Stimulated activated naive CD4-positive, alpha-beta T cell (primary cell): ENCODE measurements around the gene ZNHIT3.
"Not testable (repeated sequence)": the region's sequence is repeated elsewhere in the genome, so short reads cannot be mapped to it uniquely, and the experiment has no call there.

ENCODE experiments used
- DNase-seq, 6 experiments: peaks; one replicate each; lab custom pipeline; 2025; lab: John Stamatoyannopoulos, UW

ZNHIT3 gene

DNA sequence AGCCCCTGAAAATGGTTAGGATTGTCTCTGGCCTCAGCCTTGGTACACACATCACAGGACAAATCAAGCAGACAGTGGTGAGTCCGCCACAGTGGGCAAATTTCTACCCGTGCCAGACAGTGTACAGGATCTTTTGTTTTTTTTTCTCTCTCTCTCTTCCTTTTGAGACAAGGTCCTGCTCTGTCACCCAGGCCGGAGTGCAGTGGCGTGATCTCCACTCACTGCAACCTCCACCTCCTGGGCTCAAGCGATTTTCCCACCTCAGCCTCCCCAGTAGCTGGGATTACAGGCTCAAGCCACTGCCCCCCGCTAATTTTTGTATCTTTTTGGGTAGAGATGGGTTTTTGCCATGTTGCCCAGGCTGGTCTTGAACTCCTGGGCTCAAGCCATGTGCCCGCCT, 2.5 kb upstream of the ZNHIT3 start:
- not testable (repeated sequence) for DNase-seq

DNA sequence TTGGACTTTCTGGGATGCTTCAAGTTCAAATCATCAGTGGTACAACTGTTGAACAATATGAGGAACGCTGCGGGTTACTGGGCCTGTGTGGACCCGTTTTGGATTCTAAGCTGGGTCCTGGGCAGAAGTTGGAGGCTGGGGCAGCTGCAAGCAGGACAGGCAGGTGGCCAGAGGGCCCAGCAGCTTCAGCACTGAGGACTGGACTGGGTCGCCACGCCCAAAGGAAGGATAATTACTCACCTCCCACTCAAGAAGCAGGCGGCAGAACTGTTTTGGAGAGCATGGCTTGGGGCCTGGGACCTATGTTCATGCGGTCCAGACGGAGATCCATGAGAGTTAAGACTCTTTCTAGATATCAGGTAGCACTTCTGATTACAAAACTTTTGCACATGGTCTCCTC, 1.5 kb upstream of the ZNHIT3 start:
- DNase-seq = no peak

DNA sequence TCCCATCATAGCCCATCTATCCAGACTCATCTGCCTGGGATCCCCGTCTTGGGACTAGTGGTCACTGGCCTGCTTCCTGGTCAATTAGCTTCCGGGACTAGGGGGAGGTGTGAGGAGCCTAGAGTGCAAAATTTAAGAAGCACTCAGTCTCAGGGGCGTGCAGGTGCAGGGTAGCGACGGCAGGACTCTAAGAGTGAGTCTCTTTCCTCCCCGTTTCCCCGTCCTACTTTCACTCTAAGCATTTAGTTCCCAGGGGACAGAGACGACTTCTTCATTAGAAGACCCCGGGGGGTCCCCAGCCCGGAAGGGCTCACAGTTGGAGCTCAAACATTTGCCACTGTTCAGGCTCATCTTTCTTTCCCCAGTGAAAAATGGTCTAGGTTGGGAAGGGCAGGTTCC, 677 bp upstream of the ZNHIT3 start:
- DNase-seq = no peak

DNA sequence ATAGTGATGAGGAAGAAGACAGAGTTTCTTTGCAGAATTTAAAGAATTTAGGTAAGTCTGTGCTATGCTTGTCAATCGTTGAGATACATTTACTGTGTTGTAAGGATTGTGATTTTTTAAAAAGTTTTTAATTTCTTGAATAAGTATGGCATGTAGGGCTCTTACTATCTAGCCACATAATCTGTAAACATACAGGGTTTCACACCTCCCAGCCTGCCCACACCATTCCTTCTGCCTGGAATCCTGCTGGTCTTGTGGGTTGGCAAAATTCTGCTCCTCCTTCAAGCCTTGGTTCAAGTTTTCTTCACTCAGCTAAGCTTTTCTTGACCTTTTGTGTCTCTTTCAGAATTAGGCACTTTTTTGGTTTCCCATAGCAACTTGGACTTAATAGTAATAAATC, 7.5 kb downstream of the ZNHIT3 start:
- DNase-seq = no peak

DNA sequence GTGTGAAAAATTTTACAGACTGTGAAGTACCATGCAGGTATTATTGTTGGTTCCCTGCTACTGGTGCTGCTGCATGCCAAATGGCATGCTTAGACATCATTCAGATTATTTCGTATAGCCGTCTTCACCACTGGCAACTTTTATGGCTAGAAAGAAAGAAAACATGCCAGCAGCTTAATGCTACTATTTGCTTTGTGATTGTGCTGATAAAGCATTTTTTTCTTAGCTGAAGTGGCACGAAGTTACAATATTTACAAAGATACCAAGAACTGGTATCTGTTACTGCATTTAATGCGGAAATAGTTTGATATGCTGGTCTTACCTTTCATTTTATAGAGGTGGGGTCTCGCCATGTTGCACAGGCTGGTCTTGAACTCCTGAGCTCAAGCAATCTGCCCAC, 8.2 kb downstream of the ZNHIT3 start:
- no peak for DNase-seq

DNA sequence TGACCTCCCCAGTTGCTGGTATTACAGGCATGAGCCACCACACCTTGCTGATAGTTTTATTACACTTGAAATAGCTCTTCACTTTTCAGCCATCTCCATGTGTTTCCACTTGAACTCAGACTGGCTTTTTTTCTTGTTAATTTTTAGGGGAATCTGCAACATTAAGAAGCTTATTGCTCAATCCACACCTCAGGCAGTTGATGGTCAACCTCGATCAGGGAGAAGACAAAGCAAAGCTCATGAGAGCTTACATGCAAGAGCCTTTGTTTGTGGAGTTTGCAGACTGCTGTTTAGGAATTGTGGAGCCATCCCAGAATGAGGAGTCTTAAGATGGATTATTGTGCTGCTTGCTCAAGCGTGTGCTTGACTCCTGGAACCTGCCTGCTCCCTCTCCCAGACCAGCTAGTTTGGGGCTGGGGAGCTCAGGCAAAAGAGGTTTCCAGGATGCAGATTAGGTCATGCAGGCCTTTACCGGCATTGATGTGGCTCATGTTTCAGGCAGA, 8.6 kb downstream of the ZNHIT3 start:
- no peak for DNase-seq

DNA sequence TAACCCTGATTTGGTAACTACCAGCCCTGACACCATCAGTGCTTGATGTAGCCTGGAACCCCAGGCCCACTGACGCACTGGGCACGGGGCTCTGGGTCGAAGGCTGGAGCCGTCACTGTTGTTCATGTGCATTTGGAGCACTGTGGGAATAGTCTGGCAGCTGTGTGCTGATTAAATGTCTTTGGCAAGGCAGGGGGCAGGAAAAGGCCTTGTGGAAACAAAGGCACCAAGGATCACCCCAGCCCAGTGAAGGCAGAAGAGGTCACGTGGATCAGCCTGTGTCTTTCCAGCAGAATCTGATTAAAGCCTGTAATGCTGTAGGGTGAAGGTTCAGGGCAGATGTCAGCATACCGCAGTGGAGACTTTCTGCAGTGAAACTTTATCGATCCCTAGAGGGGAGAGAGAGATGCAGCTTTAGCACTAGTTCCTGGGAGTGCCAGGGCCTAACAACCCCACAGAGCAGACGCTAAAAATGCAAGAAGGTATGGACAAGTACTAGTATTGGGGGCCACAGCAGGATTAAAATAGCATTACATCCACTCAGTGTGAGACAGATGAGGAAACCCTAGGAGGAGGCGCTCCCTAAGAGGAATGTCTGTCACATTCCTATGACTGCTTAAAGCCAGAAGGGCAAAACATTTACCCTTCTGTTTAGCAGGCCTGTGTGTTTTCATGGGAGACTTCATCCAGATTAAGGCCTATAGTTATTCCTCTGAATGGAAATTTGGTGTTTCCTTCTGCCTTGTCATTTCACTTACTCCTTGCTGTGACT, 9.7 kb downstream of the ZNHIT3 start:
- DNase-seq = no peak

DNA sequence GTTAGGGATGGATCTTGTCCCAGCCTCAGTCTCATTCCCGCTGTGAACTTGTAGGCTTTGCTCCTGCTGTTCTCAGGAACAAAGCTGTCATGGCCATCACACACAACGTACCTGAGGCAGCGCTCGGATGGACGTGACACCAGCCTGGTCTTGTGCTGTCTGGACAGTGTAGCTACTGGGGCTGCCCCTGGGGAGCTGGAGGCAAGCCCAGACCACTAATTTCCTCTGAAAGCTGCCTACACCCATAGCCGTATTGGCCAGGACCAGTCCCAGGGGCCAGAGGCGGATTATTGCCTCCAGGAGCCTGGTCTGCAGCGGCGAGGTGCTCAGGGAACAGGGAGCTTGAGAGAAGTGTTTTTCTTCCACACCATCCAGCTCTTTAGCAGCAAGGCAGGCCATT, 11.7 kb downstream of the ZNHIT3 start:
- DNase-seq = no peak

DNA sequence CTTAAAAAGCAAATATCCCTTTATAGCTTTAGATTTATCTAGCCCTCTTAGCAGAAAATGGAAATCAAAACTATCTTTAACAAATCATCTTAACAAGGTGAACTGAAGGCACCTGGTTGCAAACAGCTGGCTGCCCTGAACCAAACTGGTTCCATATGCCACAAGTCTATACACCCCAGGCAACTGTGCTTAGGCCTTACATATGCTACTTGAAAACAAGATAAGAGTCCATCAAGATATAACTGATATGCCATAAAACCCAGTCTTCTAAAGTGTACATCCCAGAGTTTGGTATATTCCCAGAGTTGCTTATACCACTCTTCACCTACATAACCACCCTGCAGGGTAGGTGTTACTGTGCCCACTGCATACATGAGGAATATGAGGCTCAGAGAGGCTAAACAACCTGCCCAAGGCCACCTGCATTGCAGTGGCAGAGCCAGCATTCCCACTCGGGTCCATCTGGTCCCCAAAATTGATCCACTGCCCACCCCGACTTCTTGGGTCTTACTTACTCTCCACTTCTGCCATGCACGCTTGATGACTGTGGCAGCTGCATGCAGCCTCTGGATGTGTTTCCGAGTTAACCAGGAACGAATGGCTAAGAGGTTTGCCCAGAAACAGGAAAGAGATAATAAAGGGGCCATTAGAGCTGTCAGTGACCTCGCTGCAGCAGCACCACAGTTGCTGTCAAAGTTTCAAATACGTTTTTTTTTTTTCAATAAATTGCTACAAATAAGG, 12.2 kb downstream of the ZNHIT3 start:
- DNase-seq = no peak

DNA sequence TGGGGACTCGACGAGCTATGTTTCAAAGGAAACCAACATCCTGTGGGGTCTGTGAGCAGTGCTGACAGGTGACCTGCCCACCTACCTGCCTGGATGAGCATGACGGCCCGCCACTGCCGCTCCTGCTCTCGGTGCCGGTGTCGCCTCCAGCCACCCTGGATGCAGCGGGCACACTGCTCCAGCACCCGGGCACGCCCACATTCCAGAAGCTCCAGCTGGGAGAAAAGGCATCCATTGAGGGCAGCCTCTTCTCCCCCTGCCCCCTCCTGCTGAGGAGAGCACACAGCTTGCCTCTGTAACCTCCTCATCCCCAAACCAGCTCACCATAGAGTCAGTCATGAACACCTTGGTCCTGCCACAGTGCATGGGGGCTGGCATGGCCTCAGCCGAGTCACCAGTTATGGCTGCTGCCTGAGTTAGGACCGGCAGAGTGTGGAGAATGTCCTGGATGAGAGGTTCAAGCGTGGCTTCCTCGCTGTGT, 14.3 kb downstream of the ZNHIT3 start:
- DNase-seq = no peak

DNA sequence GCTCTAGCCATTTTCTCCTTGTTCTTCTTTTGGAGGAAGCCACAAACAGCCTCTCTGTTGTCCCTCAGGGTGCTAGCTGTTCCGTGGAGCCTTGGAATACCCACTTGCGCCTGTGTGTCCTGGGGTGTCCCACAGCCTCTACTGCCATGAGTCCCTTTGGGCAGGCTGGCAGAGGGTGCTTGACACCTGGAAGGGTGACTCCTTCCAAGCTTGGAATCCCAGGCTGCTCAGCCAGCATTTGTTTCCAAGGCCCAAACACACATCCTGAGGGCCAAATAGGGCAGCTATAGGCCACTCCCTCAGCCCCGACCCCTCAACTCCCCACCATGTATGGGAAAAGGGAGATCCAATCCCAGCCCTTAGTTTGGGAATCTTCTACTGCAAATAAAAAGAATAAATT, 14.9 kb downstream of the ZNHIT3 start:
- no peak for DNase-seq

DNA sequence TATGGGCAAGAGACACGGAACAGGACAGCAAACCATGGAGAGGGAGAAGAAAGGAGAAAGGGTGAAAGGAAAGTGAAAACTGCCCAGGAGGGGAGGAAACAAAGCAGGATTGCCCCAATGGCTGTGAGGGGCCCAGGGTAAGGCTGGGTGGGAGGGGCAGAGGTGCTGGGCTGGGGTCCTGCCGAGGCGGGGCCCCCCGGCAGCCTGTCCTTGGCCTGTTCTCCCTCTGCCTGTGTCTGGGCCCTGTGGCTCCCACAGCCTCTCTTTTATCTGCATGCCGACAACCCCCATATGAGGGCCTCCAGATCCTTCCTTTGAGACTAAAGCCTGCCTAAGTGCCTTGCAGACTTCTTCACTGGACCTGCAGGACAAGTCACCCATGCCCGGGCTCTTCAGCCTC, 15.5 kb downstream of the ZNHIT3 start:
- DNase-seq = no peak

DNA sequence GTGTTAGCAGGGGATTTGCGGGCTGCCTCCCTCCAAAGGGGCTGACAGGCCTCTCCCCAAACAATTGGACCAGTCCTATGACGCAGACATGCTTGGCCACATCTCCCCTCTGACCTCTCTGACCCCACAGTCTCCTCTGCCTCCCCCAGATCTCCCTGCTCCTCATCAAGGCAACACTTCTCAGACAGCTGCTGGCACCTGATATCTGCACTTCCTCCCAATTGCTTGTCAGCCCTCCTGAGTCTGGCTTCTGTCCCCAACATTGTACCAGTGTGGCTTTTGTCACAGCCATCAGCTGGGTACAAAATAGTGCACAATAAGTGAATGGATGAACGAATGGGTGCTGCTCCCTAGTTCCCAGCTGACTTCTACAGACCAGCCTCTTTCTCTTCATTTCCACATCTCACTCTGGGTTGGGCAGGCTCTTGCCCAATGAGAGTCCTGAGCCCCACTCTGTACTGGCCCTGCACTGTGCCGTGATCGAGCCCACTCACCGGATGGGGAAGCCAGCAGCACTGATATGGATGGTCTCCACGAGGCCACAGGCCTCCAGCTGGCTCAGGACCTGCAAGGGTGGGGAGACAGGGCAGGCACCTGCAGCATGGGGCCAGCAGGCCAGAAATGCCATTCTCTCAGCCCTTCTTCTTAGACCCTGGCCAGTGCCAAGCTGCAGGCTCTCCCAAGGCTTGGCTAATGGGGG, 17.1 kb downstream of the ZNHIT3 start:
- DNase-seq = no peak

DNA sequence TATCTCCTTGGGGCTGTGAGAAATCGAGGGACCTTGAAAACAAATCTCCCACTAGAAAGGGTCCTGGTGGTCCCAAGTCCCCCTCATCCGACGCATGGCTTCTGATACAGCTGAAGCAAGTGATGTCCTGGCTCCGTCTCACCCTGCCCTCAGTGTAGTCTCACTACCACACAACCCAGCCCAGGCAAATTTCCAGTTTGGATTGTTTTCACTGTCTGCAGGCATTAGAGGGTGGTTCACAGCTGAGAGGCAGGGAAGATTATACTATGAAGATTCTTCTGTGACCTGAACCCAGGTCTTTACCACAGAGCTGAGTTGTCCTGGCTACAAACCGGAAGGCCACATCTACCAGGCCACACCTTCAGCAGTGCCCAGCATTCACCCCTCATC, 17.7 kb downstream of the ZNHIT3 start:
- DNase-seq = no peak

DNA sequence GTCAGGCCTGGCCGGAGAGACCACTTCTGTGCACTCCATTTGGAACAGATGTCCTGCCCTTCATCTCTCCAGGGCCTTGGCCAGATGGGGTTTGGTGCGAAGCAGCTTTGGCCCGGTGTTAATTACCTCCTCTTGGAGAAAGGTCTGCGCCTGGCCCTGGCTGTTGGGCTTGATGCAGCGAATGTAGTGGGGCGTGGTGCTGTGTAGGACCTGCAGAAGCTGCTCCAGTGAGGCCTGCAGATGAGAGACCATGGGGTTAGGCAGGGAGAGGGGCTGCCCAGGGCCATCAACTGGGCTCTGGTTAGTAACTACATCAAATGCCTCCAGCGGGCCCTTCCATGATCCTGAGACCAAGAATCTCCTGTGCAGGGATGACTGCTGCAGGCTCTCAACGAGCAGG, 18.7 kb downstream of the ZNHIT3 start:
- DNase-seq = no peak

DNA sequence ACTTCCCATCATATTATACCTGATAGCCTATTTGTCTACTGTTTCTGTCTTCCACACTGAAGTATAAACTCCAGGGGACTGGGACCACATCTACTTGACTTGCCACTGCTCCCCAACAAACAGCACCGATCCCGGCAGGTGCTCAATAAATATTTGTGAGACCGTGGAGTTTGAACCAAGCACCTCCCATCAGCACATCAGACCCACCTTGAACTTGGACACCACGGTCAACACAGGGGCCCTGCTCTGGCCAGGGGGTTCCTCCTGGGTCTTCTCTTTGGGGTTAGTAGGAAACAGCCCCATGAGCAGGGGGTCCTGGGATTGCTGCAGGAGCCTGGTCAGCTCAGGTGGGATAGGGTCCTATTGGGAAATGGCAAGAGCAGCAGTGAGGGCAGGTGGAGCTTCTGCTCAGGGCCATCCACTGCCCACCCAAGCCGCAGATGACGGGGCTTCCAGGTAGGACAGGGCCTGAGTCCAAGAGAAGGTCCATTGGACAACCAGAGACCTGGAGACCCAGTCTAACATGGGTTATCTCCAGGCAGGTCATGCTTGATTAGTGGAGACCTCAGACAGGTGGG, 19.9 kb downstream of the ZNHIT3 start:
- DNase-seq = no peak

DNA sequence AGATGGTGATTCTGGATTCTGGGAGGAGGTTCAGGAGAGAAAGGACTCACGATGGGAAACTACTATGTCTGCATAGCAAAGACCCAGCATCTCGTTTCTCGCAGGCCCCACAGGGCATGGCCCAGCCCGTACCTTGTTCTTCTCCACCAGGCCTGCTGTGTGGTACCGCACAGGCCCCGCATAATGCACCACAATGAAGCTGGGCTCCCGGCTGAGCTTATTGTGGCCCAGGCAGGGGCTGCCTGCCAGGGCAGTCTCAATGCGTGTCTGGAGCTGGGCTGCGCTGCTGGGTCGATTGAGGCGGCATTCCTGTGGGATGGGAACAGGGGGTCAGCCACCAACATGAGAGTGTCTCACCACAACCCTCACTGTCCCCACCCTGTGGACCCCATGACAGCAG, 20.4 kb downstream of the ZNHIT3 start:
- DNase-seq = no peak

DNA sequence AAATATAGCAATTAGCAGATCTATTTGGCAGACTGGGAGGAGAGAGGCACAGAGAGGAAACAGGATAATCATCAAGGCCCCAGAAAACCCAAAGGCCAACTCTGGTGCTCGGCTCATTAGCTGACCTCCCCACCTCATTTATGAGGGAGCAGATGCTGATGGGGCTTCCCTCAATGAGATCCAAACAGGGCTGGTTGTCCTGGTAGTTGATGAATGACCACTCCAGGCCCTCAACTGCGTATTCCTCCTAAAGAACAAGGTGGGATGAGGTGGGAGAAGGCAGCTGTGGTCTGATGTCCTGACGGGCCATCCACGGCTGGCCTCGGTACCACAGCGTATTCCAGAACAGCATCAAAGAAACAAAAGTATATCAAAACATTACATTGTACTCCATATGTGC, 20.8 kb downstream of the ZNHIT3 start:
- no peak for DNase-seq

DNA sequence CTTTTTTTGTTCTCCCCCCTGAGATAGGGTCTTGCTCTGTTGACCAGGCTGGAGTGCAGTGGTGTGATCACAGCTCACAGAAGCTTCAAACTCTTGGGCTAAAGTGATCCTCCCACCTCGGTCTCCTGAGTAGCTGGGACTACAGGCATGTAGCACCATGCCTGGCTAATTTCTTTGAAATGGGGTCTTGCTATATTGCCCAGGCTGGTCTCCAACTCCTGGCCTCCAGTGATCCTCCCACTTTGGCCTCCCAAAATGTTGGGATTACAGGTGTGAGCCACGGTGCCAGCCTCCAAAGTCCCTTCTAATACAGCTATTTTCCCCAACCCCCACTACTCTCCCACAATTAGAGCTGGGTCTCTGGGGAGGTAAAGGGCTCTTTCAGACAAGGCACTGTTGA, 22.0 kb downstream of the ZNHIT3 start:
- DNase-seq = not testable (repeated sequence)

DNA sequence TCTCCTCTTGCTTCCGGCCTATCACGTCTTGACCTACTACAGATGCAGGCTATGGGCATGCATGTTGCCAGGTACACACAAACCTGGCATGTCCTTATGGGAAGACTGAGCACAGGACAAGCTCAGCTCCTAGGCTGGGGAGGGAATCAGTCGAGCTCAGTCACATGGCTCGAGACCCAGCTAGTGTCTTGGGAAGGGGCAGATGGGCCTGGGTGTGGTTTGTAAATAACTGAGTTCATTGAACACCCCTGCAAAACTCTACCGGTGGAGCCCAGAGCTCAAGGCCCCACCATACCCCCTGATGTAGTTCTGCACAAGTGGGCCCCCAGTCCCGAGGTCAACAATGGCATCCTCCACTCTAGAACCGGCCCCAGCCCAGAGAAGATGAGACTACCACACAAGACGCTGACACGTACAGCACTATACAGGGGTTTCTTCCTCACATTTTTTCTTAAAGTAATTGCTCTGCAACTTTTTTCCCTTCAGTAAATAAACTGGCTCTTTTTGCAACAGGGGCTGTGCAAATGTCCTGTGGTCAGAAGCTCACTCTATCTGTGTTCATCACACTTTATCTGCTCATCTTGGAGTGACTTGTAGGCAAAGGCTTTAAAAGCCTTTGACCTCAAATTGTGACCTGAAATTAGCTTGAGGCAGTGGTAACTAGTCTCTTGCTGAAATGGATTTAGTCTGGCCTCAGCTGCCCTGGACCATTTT, 22.9 kb downstream of the ZNHIT3 start:
- no peak for DNase-seq

DNA sequence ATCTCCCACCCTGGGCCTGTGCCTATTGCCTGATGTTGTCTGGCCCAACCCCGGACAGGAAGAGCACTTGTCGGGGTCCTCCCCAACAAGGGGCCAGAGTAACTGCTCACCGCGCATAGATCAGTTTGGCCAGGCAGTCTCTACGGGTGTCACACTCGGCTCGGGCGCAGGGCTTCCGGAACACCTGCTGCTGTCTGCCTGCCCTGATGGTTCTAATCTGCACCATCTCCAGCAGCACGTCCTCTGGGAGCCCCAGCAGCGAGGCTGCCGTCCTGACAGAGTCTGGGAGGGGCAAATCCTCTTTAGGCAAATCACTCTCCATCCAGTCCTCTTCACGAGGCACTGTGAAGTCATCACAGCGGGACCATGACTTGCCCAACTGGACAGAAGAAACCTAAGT, 24.2 kb downstream of the ZNHIT3 start:
- DNase-seq = no peak

DNA sequence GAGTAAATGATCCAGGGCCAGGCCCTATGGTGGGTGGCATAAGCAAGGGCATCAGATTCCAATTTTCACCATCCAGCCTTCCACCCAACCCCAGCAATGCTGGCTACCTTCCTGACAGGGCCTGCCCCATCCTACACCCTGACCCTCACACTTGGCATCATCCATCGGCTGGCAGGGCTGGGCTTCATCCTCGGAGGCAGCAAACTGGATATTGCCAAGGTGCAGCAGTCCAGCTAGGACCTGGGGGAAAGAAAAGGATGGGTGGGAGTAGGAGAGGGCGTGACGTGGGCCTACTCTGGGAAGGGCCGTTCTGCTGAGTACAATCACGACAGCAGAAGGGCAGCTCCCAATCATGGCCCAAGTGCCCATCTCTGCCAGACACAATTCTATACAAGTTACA, 24.7 kb downstream of the ZNHIT3 start:
- no peak for DNase-seq
